ENCODE measurements around the gene SPP1. TPM values are rescaled to one million over a fixed set of nuclear protein-coding genes. Genes with fewer than 3 reads are reported as not detected.
"Not testable (repeated sequence)": the region's sequence is repeated elsewhere in the genome, so short reads cannot be mapped to it uniquely, and the experiment has no call there.

Gene SPP1
- total RNA-seq, 1 donor from 2014 or later, result 14.2 TPM

GRCh38 chr4:88022289-88022688 is 46.8 kb downstream of the SPP1 start:
- DNase-seq (ENCODE audit: low read depth, low spot score), result no peak
- TF ChIP-seq CTCF (conservative IDR thresholded peaks at IDR 0.05), result no peak
- H3K4me3 Mint-ChIP-seq, result no peak overlapping the region
- H3K4me1 Mint-ChIP-seq, result peaks cover 9% of the 10 kb centered on the region
- no peaks in the 10 kb centered on the region for H3K27me3 Mint-ChIP-seq (ENCODE audit: low read depth)
- peaks cover 8% of the 10 kb centered on the region for H3K9me3 Mint-ChIP-seq
- H3K27ac Mint-ChIP-seq (ENCODE audit: unreplicated experiment), result no peak overlapping the region
- H3K36me3 Mint-ChIP-seq (ENCODE audit: low read depth), result peaks cover 37% of the 10 kb centered on the region

- not testable (repeated sequence) for H3K4me3 Mint-ChIP-seq; DNase-seq (ENCODE audit: low read depth, low spot score); H3K27me3 Mint-ChIP-seq (ENCODE audit: low read depth); H3K4me1 Mint-ChIP-seq; H3K9me3 Mint-ChIP-seq; H3K27ac Mint-ChIP-seq (ENCODE audit: unreplicated experiment)
- peaks cover 44% of the 10 kb centered on the region for H3K36me3 Mint-ChIP-seq (ENCODE audit: low read depth)
Observed at GRCh38 chr4:88025868-88026661, 50.6 kb downstream of the SPP1 start.

GRCh38 chr4:88027611-88028608 is 52.4 kb downstream of the SPP1 start:
- TF ChIP-seq CTCF (conservative IDR thresholded peaks at IDR 0.05), result no peak
- Mint-ChIP-seq H3K27me3 (ENCODE audit: low read depth) (no peaks in the 10 kb centered on the region), H3K9me3 (peaks cover 8% of the 10 kb centered on the region), H3K4me3 (no peak overlapping the region), H3K4me1 (peaks cover 4% of the 10 kb centered on the region), H3K36me3 (ENCODE audit: low read depth) (peaks cover 39% of the 10 kb centered on the region), H3K27ac (ENCODE audit: unreplicated experiment) (no peak overlapping the region)
- no peak for DNase-seq (ENCODE audit: low read depth, low spot score)

GRCh38 chr4:88028946-88029345 is 53.4 kb downstream of the SPP1 start:
- Mint-ChIP-seq H3K4me3 (no peak overlapping the region), H3K27ac (ENCODE audit: unreplicated experiment) (no peak overlapping the region), H3K27me3 (ENCODE audit: low read depth) (no peaks in the 10 kb centered on the region), H3K36me3 (ENCODE audit: low read depth) (peaks cover 35% of the 10 kb centered on the region), H3K9me3 (peaks cover 8% of the 10 kb centered on the region), H3K4me1 (peaks cover 4% of the 10 kb centered on the region)
- DNase-seq (ENCODE audit: low read depth, low spot score), result no peak
- TF ChIP-seq CTCF (conservative IDR thresholded peaks at IDR 0.05), result no peak

- Mint-ChIP-seq H3K27ac (ENCODE audit: unreplicated experiment) (no peak overlapping the region), H3K9me3 (peaks cover 8% of the 10 kb centered on the region), H3K36me3 (ENCODE audit: low read depth) (peaks cover 32% of the 10 kb centered on the region), H3K4me1 (peaks cover 4% of the 10 kb centered on the region), H3K4me3 (no peak overlapping the region), H3K27me3 (ENCODE audit: low read depth) (no peaks in the 10 kb centered on the region)
- DNase-seq (ENCODE audit: low read depth, low spot score), result no peak
- TF ChIP-seq CTCF (conservative IDR thresholded peaks at IDR 0.05), result no peak
Observed at GRCh38 chr4:88029556-88029955, 54.0 kb downstream of the SPP1 start.

Data from neural crest cell (in vitro differentiated cells).